Upper lobe of left lung (tissue), 4 donors: ENCODE measurements around the gene CINP.

Experiments used
- EP300 ChIP-seq, 4 donors: sonication (generic); formaldehyde crosslinking; IDR thresholded peaks; one replicate each; pipeline ENCODE4 v1.5.1; 2017; ENCODE audit warnings: antibody characterized with exemption in 4 of 4, control low read depth in 2 of 4
- POLR2AphosphoS5 ChIP-seq, 2 donors: sonication (generic); formaldehyde crosslinking; IDR thresholded peaks; one replicate each; pipeline ENCODE4 v1.5.1; 2017; ENCODE audit warnings: antibody characterized with exemption in 2 of 2
- TF ChIP-seq, protein P1 (sequence below), 6 experiments: fragments of 450-650 bp in 4 of 6; fragments of 200-600 bp in 2 of 6; sonication (generic) in 2 of 6; IDR thresholded peaks; one replicate each; pipeline ENCODE4 v1.5.1; 2016 to 2019; ENCODE audit warnings: antibody characterized with exemption in 6 of 6

DNA sequence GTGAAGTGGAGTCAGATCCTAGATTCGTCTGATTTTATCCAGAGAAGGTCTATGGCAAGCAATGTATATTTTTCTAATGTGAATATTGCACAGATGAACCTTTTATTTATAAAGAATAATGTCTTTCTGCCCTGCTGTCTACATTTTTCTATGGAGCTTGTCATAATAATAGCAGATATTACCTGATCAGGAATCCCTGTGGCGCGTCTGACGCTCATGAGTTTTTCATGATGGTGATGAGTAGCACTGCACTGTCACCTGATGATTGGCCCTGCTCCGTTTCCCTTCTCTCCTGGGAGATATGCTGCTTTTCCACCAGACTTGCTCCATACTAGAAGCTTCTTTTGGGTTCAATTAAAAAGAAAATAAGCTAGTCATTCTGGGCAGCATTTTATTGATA is 20.5 kb downstream of the CINP start:
- TF ChIP-seq POLR2AphosphoS5 (IDR thresholded peaks at IDR 0.05) (no peak), EP300 (IDR thresholded peaks at IDR 0.05) (no peak)
- TF ChIP-seq, protein P1, sequence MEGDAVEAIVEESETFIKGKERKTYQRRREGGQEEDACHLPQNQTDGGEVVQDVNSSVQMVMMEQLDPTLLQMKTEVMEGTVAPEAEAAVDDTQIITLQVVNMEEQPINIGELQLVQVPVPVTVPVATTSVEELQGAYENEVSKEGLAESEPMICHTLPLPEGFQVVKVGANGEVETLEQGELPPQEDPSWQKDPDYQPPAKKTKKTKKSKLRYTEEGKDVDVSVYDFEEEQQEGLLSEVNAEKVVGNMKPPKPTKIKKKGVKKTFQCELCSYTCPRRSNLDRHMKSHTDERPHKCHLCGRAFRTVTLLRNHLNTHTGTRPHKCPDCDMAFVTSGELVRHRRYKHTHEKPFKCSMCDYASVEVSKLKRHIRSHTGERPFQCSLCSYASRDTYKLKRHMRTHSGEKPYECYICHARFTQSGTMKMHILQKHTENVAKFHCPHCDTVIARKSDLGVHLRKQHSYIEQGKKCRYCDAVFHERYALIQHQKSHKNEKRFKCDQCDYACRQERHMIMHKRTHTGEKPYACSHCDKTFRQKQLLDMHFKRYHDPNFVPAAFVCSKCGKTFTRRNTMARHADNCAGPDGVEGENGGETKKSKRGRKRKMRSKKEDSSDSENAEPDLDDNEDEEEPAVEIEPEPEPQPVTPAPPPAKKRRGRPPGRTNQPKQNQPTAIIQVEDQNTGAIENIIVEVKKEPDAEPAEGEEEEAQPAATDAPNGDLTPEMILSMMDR (IDR thresholded peaks at IDR 0.05): no peak
